ENCODE results near the gene WASHC4. TPM values are rescaled to one million over a fixed set of nuclear protein-coding genes. Genes with fewer than 3 reads are reported as not detected.

WASHC4 gene
- total and polyA plus RNA-seq, 10 donors = 25.2 to 172 (median 92.7) TPM

DNA sequence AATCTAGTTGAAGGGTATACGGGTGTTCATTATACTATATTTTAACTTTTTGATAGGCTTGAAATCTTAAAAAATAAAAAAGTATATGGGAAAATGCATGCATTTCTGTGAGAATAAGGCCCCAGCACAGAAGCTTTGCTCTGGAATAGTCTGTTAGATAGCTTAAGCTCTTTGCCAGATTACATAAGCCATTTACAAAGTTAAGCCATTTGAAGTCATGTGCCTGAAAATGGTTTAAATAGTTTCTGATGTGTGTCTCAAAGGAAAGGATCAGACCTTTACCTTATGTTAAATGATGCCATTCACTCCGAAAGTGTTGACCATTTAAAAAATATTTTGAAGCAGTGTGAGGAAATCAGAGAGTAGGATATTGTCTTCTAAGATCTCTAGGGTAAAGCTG, 51.3 kb downstream of the WASHC4 start:
- Histone ChIP-seq H3K4me3 (no peak overlapping the region), H3K36me3 (peaks cover 4 to 99% (median 80%) of the 10 kb centered on the region in 6 donors), H3K27ac (no peak overlapping the region), H3K27me3 (replicated peaks in 1 of 7) (no peaks in the 10 kb centered on the region), H3K4me1 (no peaks in the 10 kb centered on the region), H3K9me3 (no peaks in the 10 kb centered on the region)
- intact Hi-C loops (cut with DNase I; ENCODE audit: low total_unique reads) = no loop called here
- no peak for TF ChIP-seq POLR2A (IDR thresholded peaks at IDR 0.05)
- no peak for TF ChIP-seq POLR2AphosphoS5 (IDR thresholded peaks at IDR 0.05)
- TF ChIP-seq, protein P1, sequence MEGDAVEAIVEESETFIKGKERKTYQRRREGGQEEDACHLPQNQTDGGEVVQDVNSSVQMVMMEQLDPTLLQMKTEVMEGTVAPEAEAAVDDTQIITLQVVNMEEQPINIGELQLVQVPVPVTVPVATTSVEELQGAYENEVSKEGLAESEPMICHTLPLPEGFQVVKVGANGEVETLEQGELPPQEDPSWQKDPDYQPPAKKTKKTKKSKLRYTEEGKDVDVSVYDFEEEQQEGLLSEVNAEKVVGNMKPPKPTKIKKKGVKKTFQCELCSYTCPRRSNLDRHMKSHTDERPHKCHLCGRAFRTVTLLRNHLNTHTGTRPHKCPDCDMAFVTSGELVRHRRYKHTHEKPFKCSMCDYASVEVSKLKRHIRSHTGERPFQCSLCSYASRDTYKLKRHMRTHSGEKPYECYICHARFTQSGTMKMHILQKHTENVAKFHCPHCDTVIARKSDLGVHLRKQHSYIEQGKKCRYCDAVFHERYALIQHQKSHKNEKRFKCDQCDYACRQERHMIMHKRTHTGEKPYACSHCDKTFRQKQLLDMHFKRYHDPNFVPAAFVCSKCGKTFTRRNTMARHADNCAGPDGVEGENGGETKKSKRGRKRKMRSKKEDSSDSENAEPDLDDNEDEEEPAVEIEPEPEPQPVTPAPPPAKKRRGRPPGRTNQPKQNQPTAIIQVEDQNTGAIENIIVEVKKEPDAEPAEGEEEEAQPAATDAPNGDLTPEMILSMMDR (IDR thresholded peaks at IDR 0.05 in 8 of 11, conservative IDR thresholded peaks at IDR 0.05 in 3 of 11) = no peak
- no peak for DNase-seq
- 93 to 99% (median 97%) methylated on average over 2 of the region's 2 CpGs for WGBS, 5 donors

- no peak for DNase-seq
- WGBS, 5 donors = 94 to 99% (median 97%) methylated on average over 3 of the region's 3 CpGs
- intact Hi-C loops (cut with DNase I; ENCODE audit: low total_unique reads) = no loop called here
- Histone ChIP-seq H3K4me1 (no peaks in the 10 kb centered on the region), H3K36me3 (peaks cover 0 to 100% (median 83%) of the 10 kb centered on the region in 6 donors), H3K9me3 (no peaks in the 10 kb centered on the region), H3K4me3 (no peak overlapping the region), H3K27me3 (replicated peaks in 1 of 7) (no peaks in the 10 kb centered on the region), H3K27ac (no peak overlapping the region)
- no peak for TF ChIP-seq POLR2A (IDR thresholded peaks at IDR 0.05)
Measured at GRCh38 chr12:105162174-105162573, 54.6 kb downstream of the WASHC4 start.

- H3K27me3 ChIP-seq (replicated peaks in 1 of 7) = no peaks in the 10 kb centered on the region
- peaks cover 0 to 100% (median 74%) of the 10 kb centered on the region in 6 donors for H3K36me3 ChIP-seq
- no peaks in the 10 kb centered on the region for H3K9me3 ChIP-seq
- H3K4me1 ChIP-seq = no peaks in the 10 kb centered on the region
- no peak overlapping the region for H3K4me3 ChIP-seq
- intact Hi-C loops (cut with DNase I; ENCODE audit: low total_unique reads) = no loop called here
- no peak overlapping the region for H3K27ac ChIP-seq
- DNase-seq = no peak
- TF ChIP-seq POLR2AphosphoS5 (IDR thresholded peaks at IDR 0.05) (no peak), POLR2A (IDR thresholded peaks at IDR 0.05) (no peak)
- TF ChIP-seq, protein P1 (IDR thresholded peaks at IDR 0.05 in 8 of 11, conservative IDR thresholded peaks at IDR 0.05 in 3 of 11) = no peak
- WGBS, 5 donors = 84 to 93% (median 90%) methylated on average over 2 of the region's 2 CpGs
Measured at GRCh38 chr12:105164068-105164467, 56.5 kb downstream of the WASHC4 start.

DNA sequence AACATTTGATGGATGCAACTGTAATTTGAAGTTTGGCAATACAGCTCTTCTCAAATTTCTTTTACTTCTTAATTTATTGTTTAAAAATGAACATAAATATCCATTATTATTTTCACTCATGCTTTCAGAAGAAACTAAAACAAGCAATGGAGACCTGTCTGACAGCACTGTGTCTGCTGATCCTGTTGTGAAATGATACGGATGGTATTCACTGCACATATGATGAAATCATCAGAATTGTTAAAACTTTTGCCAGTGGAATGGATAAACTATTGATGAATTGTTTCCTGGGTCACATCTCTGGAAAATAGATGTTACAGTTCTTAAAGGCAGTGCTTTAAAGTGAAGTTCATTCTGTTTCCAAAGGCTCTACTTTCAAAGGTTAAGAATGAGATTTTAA, 59.2 kb downstream of the WASHC4 start:
- DNase-seq = no peak
- intact Hi-C loops (cut with DNase I; ENCODE audit: low total_unique reads) = no loop called here
- Histone ChIP-seq H3K27ac (no peak overlapping the region), H3K27me3 (replicated peaks in 1 of 7) (no peaks in the 10 kb centered on the region), H3K9me3 (no peaks in the 10 kb centered on the region), H3K36me3 (peaks cover 0 to 100% (median 72%) of the 10 kb centered on the region in 6 donors), H3K4me3 (no peak overlapping the region), H3K4me1 (no peaks in the 10 kb centered on the region)
- 51 to 92% (median 71%) methylated on average over 1 of the region's 1 CpG for WGBS, 5 donors
- TF ChIP-seq, protein P1 (IDR thresholded peaks at IDR 0.05 in 8 of 11, conservative IDR thresholded peaks at IDR 0.05 in 3 of 11) = no peak
- TF ChIP-seq POLR2AphosphoS5 (IDR thresholded peaks at IDR 0.05) = no peak
- TF ChIP-seq POLR2A (IDR thresholded peaks at IDR 0.05) = no peak

DNA sequence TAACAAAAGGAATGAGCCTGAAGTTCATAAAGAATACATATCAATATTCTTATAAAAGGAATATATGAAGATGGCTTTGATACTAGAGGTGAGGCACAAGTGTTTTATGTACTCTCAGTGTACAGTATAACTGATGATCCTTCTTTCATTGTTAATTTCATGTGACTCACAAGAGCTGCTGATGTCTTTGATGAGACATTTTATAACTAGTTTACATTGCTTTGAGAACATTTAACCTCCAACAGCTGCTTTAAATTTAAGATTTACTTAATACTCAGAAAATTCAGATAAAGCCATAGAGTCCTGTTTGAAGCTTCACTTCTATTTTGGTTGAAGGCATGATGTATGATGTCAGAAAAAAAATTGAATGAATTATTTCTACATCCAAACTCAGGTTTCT, 59.8 kb downstream of the WASHC4 start:
- TF ChIP-seq POLR2AphosphoS5 (IDR thresholded peaks at IDR 0.05) (no peak), POLR2A (IDR thresholded peaks at IDR 0.05) (no peak)
- TF ChIP-seq, protein P1 (IDR thresholded peaks at IDR 0.05 in 8 of 11, conservative IDR thresholded peaks at IDR 0.05 in 3 of 11) = no peak
- H3K4me1 ChIP-seq = no peaks in the 10 kb centered on the region
- H3K4me3 ChIP-seq = no peak overlapping the region
- H3K36me3 ChIP-seq = peaks cover 0 to 100% (median 71%) of the 10 kb centered on the region in 6 donors
- H3K9me3 ChIP-seq = no peaks in the 10 kb centered on the region
- DNase-seq = no peak
- no peaks in the 10 kb centered on the region for H3K27me3 ChIP-seq (replicated peaks in 1 of 7)
- no peak overlapping the region for H3K27ac ChIP-seq
- intact Hi-C loops (cut with DNase I; ENCODE audit: low total_unique reads) = no loop called here

Data from spleen (tissue), 11 donors.